Activated T-helper 1 cell treated with anti-CD3 and anti-CD28 coated beads, Interleukin-12 subunit alpha, Interleukin-12 subunit beta, Interleukin-2, Interleukin-4 antibody, amounts not matched to agents 30 ng/mL and 10 ng/mL and 1 ng/mL, durations not matched to agents 14 hours and 24 hours and 36 hours (primary cell): ENCODE results near the gene L1TD1. TPM values are rescaled to one million over a fixed set of nuclear protein-coding genes. Genes with fewer than 3 reads are reported as not detected.
"Not testable (repeated sequence)": the region's sequence is repeated elsewhere in the genome, so short reads cannot be mapped to it uniquely, and the experiment has no call there.

Experiments
- DNase-seq: peaks from one replicate; pipeline ENCODE4 v3.0.0; 2021; ENCODE audit warnings: low spot score
- H3K27ac Mint-ChIP-seq: one replicate; pipeline ENCODE4 v1.8.0; 2021; ENCODE audit warnings: mild to moderate bottlenecking, mixed read lengths
- H3K27me3 Mint-ChIP-seq: one replicate; pipeline ENCODE4 v1.8.0; 2022; ENCODE audit warnings: mild to moderate bottlenecking, moderate library complexity, mixed read lengths; ENCODE audit not compliant: insufficient read depth
- H3K36me3 Mint-ChIP-seq: one replicate; pipeline ENCODE4 v1.8.0; 2021; ENCODE audit warnings: low read depth, mixed read lengths
- H3K4me1 Mint-ChIP-seq: one replicate; pipeline ENCODE4 v1.8.0; 2021; ENCODE audit warnings: low read depth, mixed read lengths
- H3K4me3 Mint-ChIP-seq: one replicate; pipeline ENCODE4 v1.8.0; 2021; ENCODE audit warnings: mild to moderate bottlenecking, moderate library complexity, mixed read lengths
- H3K9me3 Mint-ChIP-seq: one replicate; pipeline ENCODE4 v1.8.0; 2021; ENCODE audit warnings: mixed read lengths
- intact Hi-C: fragments of 100-400 bp; cut with micrococcal nuclease; formaldehyde crosslinking; loops from one replicate; pipeline ENCODE4 v1.15.1; 2024
- total RNA-seq: library from RNA; stranded (reverse); gene quantifications from 2 replicates; pipeline ENCODE4 v1.2.3, GENCODE V29; 2022

L1TD1 gene
- total RNA-seq, 1 donor from 2014 or later, result not detected

- intact Hi-C loops, H3K27me3 Mint-ChIP-seq, H3K9me3 Mint-ChIP-seq, DNase-seq, H3K27ac Mint-ChIP-seq, H3K4me3 Mint-ChIP-seq, H3K36me3 Mint-ChIP-seq, H3K4me1 Mint-ChIP-seq: not testable (repeated sequence)
Observed at GRCh38 chr1:62183164-62184020, 11.3 kb upstream of the L1TD1 start.

GRCh38 chr1:62184336-62184735 lies 10.3 kb upstream of the L1TD1 start:
- peaks cover 3% of the 10 kb centered on the region for H3K27me3 Mint-ChIP-seq
- H3K4me3 Mint-ChIP-seq, result no peak overlapping the region
- no peak overlapping the region for H3K27ac Mint-ChIP-seq
- no peak for DNase-seq
- H3K4me1 Mint-ChIP-seq, result no peaks in the 10 kb centered on the region
- no peaks in the 10 kb centered on the region for H3K36me3 Mint-ChIP-seq
- no peaks in the 10 kb centered on the region for H3K9me3 Mint-ChIP-seq
- intact Hi-C loops, result no loop called here

DNA sequence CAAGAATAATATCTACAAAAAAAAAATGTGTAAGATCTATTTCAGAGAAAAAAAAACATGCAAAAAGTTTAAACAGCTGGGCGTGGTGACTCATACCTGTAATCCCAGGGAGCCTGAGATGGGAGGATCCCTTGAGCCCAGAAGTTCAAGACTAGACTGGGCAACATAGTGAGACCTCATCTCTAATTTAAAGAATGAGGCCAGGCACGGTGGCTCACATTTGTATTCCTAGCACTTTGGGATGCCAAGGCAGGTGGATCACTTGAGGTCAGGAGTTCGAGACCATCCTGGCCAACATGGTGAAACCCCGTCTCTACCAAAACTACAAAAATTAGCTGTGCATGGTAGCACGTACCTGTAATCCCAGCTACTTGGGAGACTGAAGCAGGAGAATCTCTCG lies 9.4 kb upstream of the L1TD1 start:
- H3K36me3 Mint-ChIP-seq, H3K27ac Mint-ChIP-seq, intact Hi-C loops, DNase-seq, H3K9me3 Mint-ChIP-seq, H3K4me1 Mint-ChIP-seq, H3K27me3 Mint-ChIP-seq, H3K4me3 Mint-ChIP-seq: not testable (repeated sequence)

DNA sequence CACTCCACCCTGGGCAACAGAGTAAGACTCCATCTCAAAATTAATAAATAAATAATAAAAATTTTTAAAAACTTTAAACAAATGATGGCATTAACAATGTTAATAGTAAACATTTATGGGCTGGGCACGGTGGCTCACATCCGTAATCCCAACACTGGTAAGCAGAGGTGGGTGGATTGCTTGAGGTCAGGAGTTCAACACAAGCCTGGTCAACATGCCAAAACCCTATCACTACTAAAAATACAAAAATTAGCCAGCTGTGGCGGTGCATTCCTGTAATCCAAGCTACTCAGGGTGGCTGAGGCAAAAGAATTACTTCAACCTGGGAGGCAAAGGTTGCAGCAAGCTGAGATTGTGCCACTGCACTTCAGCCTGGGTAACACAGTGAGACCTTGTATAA lies 9.0 kb upstream of the L1TD1 start:
- Mint-ChIP-seq H3K4me1 (no peaks in the 10 kb centered on the region), H3K27ac (no peak overlapping the region), H3K36me3 (no peaks in the 10 kb centered on the region), H3K4me3 (no peak overlapping the region), H3K9me3 (no peaks in the 10 kb centered on the region), H3K27me3 (no peaks in the 10 kb centered on the region)
- intact Hi-C loops, result no loop called here
- DNase-seq, result no peak

GRCh38 chr1:62187548-62187947 lies 7.1 kb upstream of the L1TD1 start:
- H3K4me3 Mint-ChIP-seq, result no peak overlapping the region
- no peak overlapping the region for H3K27ac Mint-ChIP-seq
- no peaks in the 10 kb centered on the region for H3K27me3 Mint-ChIP-seq
- no peaks in the 10 kb centered on the region for H3K9me3 Mint-ChIP-seq
- intact Hi-C loops, result no loop called here
- DNase-seq, result no peak
- no peaks in the 10 kb centered on the region for H3K36me3 Mint-ChIP-seq
- no peaks in the 10 kb centered on the region for H3K4me1 Mint-ChIP-seq

DNA sequence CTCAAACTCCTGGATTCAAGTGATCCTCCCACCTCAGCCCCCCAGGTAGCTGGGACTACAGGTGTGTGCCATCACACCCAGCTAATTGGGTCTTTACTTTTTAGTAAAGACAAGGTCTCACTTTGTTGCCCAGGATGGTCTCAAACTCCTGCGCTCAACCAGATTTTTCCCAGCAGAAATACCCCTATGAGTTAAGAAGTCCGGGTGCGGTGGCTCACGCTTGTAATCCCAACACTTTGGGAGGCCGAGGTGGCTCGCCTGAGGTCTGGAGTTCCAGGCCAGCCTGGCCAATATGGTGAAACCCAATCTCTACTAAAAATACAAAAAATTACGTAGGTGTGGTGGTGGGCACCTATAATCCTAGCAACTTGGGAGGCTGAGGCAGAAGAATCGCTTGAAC lies 6.5 kb upstream of the L1TD1 start:
- H3K27me3 Mint-ChIP-seq, result no peaks in the 10 kb centered on the region

DNA sequence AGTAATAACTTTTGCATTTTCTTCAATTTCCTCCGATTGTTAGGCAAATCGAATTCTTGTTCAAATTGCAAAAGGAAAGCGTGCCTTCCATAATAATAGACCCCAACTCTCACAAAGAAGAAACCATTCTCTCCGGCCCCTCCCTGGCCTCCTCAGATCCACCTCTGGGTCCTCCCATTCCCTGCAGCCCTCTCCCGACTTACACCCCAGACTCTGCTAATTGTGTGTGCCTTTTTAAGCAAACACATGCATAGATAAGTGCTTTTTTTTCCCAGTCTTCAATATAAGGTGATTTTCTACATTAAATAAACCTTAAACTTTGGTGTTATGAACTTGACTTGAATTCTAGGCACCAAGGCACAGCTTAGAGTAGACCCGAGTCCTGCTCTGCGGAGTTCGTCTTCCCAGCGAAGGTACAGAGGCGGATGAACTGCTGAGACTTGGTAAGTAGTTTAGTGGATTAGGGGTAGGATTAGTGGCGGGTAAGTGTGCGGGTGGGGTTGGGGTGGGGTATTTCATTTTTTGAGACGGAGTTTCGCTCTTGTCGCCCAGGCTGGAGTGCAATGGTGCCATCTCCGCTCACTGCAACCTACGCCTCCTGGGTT lies 1.5 kb downstream of the L1TD1 start:
- Mint-ChIP-seq H3K9me3 (no peaks in the 10 kb centered on the region), H3K4me3 (no peak overlapping the region), H3K36me3 (no peaks in the 10 kb centered on the region), H3K27ac (no peak overlapping the region), H3K4me1 (no peaks in the 10 kb centered on the region), H3K27me3 (peaks cover 21% of the 10 kb centered on the region)
- no peak for DNase-seq
- intact Hi-C loops, result no loop called here

More for the DNA sequence above, 6.5 kb upstream of the L1TD1 start:
- H3K27ac Mint-ChIP-seq, result no peak overlapping the region
- DNase-seq, result no peak
- H3K4me3 Mint-ChIP-seq, result no peak overlapping the region
- H3K36me3 Mint-ChIP-seq, result no peaks in the 10 kb centered on the region
- intact Hi-C loops, result no loop called here
- no peaks in the 10 kb centered on the region for H3K9me3 Mint-ChIP-seq
- H3K4me1 Mint-ChIP-seq, result no peaks in the 10 kb centered on the region

GRCh38 chr1:62198069-62198780 lies 3.6 kb downstream of the L1TD1 start:
- Mint-ChIP-seq H3K36me3 (no peaks in the 10 kb centered on the region), H3K27ac (no peak overlapping the region), H3K9me3 (no peaks in the 10 kb centered on the region), H3K4me3 (no peak overlapping the region), H3K27me3 (peaks cover 21% of the 10 kb centered on the region), H3K4me1 (no peaks in the 10 kb centered on the region)
- intact Hi-C loops, result no loop called here
- no peak for DNase-seq

GRCh38 chr1:62198781-62199125 lies 4.1 kb downstream of the L1TD1 start:
- DNase-seq, result no peak
- H3K4me1 Mint-ChIP-seq, result no peaks in the 10 kb centered on the region
- H3K27me3 Mint-ChIP-seq, result peaks cover 21% of the 10 kb centered on the region
- H3K27ac Mint-ChIP-seq, result no peak overlapping the region
- H3K9me3 Mint-ChIP-seq, result no peaks in the 10 kb centered on the region
- H3K36me3 Mint-ChIP-seq, result no peaks in the 10 kb centered on the region
- H3K4me3 Mint-ChIP-seq, result no peak overlapping the region
- intact Hi-C loops, result no loop called here

- no peaks in the 10 kb centered on the region for H3K4me1 Mint-ChIP-seq
- H3K27me3 Mint-ChIP-seq, result peaks cover 4% of the 10 kb centered on the region
- DNase-seq, result no peak
- H3K36me3 Mint-ChIP-seq, result no peaks in the 10 kb centered on the region
- H3K9me3 Mint-ChIP-seq, result peaks cover 13% of the 10 kb centered on the region
- no peak overlapping the region for H3K4me3 Mint-ChIP-seq
- intact Hi-C loops, result no loop called here
- no peak overlapping the region for H3K27ac Mint-ChIP-seq
Observed at GRCh38 chr1:62207187-62207586, 12.5 kb downstream of the L1TD1 start.

DNA sequence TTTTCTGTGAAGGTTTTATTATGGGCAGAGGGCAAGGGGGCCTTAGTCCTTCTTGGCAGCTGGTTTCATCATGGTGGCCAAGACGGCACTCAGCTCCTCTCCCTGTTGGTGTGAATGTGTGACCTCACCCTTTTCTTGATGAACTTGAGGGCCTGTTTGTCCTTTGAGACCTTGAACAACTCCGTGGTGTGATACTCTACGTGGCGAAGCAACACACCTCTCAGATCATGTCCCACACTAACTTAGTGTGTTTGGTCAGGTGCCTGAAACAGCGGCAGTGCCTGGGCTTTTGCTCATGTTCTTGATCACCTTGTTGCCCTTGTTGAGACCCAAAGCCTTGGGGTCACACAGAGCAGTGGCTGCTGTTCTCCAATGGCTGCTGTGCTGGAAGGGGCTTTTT lies 13.4 kb downstream of the L1TD1 start:
- no peak overlapping the region for H3K27ac Mint-ChIP-seq

DNA sequence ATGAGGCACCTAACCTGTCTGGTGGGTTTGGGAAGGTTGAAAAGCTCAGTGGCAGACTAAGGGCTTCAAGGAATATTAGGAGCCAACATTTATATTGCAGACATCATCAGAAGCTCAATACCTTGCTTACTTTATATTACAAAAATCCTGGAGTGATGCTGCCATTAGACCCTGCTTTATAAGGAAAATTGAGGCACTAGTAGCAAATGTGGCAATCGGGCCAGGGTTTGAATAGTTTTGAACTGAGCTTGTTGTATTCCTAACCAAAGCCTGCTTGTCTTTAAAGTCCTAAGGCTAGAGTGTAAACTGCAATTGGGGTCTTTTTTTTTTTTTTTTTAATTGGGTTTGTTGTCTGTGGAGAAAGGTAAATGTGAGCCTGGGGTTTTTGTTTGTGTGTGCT lies 14.3 kb downstream of the L1TD1 start:
- H3K27ac Mint-ChIP-seq, result no peak overlapping the region
- intact Hi-C loops, result no loop called here
- peaks cover 4% of the 10 kb centered on the region for H3K27me3 Mint-ChIP-seq
- DNase-seq, result no peak
- no peaks in the 10 kb centered on the region for H3K36me3 Mint-ChIP-seq
- peaks cover 13% of the 10 kb centered on the region for H3K9me3 Mint-ChIP-seq
- no peak overlapping the region for H3K4me3 Mint-ChIP-seq
- no peaks in the 10 kb centered on the region for H3K4me1 Mint-ChIP-seq

More for the DNA sequence above, 13.4 kb downstream of the L1TD1 start:
- H3K4me3 Mint-ChIP-seq, result no peak overlapping the region
- H3K36me3 Mint-ChIP-seq, result no peaks in the 10 kb centered on the region
- H3K9me3 Mint-ChIP-seq, result peaks cover 13% of the 10 kb centered on the region
- H3K4me1 Mint-ChIP-seq, result no peaks in the 10 kb centered on the region
- DNase-seq, result no peak
- intact Hi-C loops, result no loop called here
- peaks cover 4% of the 10 kb centered on the region for H3K27me3 Mint-ChIP-seq

GRCh38 chr1:62209931-62210595 lies 15.4 kb downstream of the L1TD1 start:
- Mint-ChIP-seq H3K9me3 (peaks cover 13% of the 10 kb centered on the region), H3K36me3 (no peaks in the 10 kb centered on the region), H3K4me1 (no peaks in the 10 kb centered on the region), H3K27me3 (peaks cover 4% of the 10 kb centered on the region), H3K27ac (no peak overlapping the region), H3K4me3 (no peak overlapping the region)
- no peak for DNase-seq
- intact Hi-C loops, result no loop called here
